IPS-NIHi7 (cell line): ENCODE measurements around the gene PLXNA4.
A peak's percentile ranks its signal among the peaks of the same experiment; 100 is the strongest.
"Not testable (repeated sequence)": the region's sequence is repeated elsewhere in the genome, so short reads cannot be mapped to it uniquely, and the experiment has no call there.

Experiments used
- DNase-seq: peaks from one replicate; pipeline ENCODE4 v3.0.0; 2012; ENCODE audit warnings: mixed read lengths; ENCODE audit errors: extremely low spot score

Gene PLXNA4

GRCh38 chr7:132575982-132576720 is at the start of gene PLXNA4:
Gene PLXNA4 (minus strand): TSS chr7:132576470. CDS start chr7:132508693, 67,777 bp downstream.
- DNase-seq, result no peak

DNA sequence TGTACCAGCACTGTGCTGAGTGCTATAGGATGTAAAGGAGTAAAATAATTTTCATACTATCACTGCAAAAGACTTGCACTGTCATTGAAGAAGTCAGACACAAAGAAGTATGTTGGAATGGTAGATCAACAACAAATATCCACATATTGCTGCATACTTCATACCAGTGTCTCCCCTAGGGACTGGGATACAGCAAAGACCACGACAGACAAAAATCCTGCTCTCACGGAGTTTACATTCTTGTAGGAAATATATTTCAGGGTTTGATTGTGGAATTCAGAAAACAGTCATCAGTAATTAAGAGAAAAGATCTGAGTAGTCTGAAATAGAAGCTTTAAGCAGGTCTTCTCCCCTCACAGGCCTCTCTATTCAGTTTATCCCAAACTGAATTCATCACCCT is 49.4 kb upstream of the PLXNA4 start:
- DNase-seq, result no peak

GRCh38 chr7:132622081-132622480 is 45.8 kb upstream of the PLXNA4 start:
- DNase-seq, result no peak

DNA sequence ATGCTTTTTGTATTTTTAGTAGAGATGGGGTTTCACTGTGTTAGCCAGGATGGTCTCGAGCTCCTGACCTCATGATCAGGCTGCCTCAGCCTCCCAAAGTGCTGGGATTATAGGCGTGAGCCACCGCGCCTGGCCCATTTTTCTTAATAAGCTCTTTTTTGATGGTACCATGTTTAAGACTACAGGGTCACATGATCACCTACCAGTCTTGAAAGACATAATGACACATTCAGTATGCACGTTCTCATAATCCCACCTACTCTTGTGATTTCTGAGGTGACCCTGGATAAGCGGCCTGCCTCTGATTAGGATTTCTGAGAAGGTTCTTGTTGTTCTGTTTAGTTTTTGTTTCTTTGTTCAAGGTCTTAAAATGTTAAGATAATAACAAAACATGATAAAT is 43.7 kb upstream of the PLXNA4 start:
- DNase-seq, result no peak

DNA sequence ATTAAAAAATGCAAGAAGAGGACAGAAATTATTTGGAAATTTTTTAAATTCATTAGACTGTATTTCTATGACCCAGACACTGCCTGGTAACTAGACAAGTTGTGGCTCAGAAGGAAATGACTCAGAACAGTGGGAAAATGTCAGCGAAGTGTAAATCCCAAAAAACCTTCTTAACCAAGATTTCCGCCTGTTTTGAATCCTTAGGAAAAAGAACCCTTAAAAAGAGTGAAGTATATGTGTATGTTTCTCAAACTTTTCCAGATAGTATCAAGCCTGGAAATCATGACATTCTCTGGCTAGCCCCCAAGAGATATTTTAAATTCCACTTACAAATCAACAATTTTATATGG is 42.7 kb upstream of the PLXNA4 start:
- no peak for DNase-seq

DNA sequence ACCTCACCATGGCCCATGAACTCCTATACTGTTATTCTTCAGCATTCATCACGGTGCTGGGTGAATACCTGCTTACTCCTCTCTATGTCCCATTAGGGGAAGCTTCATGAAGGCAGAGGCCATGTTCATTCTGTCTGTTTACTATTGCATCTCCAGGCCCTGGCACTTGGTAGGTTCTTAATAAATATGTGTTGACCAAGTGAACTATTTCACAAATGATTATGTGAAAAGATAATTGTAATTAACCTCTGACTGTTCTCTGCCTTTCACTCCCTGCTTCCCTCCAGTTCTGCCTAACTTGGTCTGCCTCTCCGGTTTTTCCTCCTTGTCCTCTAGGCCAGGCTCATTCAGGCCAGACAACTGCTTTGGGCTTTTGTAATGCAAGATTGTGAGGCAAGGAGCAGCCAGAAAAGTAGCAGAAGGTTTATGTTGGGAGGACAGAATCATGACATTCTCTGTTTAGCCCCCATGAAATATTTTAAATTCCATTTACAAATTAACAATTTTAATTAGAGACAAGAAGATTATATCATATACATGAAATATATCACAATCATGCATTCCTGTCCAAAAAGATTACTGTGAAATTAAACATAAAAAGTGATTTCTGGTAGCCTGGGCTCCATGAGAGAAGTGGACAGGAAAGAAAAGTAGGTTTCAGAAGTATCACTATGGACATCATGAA is 42.1 kb upstream of the PLXNA4 start:
- peak; percentile 38 for DNase-seq

DNA sequence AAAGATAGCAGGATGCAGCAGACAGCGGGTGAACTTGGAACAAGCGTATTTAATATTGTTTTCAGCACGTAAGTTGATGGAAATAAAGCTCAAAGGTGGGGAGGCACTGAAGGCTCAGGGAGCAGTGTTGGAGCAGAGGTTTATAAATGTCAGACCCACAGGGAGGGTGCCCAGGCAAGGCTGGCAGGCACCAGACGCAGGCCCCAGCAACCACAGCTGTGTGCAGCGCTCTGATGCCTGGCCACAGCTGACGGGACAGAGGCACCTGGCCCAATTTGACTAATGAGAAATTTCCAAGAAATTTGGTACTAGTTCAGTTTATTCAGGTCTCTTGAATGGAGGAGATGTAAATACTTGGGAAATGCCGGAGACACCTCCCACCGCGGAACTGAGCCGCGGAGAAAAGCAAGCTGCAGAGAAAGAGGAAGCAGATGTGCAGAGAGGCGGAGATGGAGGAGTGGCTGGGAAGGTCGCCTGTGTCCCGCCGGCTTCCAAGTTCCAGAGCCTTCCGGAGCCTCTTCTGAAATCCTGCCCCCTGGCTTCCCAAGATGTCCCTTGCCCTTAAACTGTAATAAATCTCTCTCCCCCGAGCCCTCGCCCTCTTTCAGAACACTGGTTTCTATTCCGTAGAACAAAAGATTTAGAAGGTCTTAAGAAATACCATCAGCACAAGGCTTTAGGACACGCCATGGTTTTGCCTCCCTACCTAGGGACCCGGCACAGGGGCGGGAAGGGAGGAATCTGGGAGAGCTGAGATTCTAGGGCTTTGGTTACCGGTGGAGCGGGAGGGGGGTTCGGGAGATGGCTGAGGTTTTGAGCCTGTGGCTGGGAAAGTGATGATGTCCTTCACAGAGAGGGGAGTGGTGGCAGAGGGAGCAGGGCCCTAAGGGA is 38.4 kb upstream of the PLXNA4 start:
- peak; percentile 88 for DNase-seq

DNA sequence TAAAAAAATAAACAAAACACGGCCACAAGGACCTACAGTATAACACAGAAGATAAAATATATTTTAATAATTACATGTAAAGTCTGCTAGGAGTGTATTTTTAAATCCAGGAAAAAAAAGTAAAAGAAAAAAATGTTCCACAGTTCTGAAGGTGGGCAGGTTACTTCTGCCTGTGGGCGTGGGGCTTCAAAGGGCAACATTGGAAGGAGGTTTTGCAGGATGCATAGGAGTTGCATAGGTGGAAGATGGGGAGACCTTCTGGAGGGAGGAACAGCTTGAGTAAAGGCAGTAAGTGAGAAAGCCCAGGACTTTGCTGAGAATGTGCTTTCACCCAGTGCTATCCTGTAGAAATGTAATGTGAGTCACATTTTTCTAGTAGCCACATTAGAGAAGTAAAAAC is 37.5 kb upstream of the PLXNA4 start:
- no peak for DNase-seq

DNA sequence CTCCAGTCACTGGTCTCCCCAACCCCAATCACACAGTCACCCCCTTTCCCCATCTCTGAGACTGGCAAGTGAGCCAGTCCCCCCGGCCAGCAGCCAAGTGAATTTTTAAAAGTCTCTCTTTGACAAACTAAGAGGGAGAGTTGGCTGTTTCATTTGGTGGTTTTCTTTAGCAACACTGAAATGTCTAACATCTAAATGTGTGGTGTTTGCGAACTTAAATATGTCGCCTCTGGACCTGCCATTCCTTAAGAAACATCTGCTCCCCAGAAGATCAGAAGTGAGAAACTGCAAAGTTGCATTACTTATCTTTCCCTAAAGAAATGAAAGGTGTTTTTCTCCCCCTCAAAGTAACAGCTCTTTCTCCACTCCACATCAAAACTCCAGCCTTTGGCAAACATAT is 34.7 kb upstream of the PLXNA4 start:
- DNase-seq, result no peak

GRCh38 chr7:132609906-132610520 is 33.7 kb upstream of the PLXNA4 start:
- DNase-seq, result no peak

DNA sequence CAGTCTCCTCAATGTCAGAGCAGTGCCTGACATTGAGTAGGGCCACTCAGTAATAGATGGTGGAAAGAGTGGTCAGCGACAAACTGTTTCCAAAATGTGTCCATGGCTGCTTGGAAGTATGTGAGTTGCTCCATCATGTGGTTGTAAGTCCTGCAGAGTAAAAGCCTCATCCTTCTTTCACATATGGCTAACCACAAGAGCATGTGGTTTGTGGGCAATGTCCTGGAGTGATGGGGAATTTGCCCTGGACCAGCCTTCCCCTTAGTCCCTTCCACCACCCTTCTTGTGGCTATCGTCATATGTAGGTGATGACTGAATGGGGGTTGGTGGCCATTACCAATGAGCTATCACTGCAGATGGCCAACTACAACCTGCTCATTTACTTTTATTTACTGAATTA is 33.0 kb upstream of the PLXNA4 start:
- DNase-seq, result no peak

DNA sequence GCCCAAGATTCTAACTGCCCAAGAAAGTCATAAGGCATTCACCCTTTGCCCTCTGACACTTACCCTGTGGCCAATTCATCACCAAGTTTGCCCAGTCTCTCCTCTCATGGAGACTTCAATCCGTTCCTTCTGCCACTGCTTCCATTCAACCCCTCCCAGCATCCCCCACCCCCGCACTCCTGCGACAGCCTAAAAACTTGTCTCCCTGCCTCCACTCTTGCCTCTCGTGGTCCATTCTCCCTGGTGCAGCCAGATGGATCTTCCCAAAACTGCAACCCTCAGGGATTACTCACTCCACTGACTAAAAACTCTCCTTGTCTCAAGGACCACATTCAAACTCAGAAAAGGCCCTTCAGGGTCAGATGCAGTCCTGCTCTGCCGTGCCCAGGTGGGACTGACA is 32.3 kb upstream of the PLXNA4 start:
- DNase-seq, result no peak

DNA sequence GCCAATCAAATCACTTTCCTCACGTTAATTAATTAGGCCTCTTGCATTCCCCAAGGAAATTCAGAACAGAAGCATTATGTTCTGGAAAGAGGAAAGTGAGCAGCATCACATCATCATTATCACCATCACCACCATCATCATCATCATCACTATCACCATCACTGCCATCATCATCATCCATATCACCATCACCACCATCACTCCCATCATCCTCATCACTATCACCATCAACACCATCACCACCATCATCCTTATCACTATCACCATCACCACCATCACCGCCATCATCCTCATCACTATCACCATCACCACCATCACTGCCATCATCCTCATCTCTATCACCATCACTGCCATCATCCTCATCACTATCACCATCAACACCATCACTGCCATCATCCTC is 31.4 kb upstream of the PLXNA4 start:
- DNase-seq, result no peak

GRCh38 chr7:132604121-132604520 is 27.9 kb upstream of the PLXNA4 start:
- no peak for DNase-seq

DNA sequence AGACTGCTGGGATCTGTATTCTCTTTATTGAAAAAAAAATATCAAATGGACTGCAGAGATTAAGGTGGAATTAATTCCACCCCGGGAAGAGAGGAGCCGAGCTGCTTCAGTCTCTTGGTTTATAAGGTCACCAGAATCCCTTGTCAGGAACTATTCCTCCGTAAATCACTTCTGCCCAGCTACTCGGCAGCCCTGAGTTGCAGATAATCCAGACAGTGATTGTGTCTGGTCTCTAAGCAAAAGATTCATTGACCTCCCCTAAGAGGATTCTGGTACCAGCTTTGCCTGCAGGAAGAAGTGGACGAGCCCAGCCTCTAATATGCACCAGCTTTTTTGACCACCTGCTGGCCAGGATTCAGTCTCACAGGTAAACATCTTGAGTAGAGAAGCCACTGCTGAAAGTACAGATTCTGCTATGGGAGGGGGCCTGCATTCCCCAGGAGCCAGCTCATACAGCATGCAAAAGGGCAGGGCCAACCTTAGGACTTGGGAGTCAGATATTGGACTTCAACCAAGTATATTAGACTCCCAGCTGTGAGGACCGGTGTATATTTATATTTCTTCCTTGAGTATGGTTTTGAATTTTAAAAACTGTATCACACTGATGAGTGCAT is 27.1 kb upstream of the PLXNA4 start:
- no peak for DNase-seq

DNA sequence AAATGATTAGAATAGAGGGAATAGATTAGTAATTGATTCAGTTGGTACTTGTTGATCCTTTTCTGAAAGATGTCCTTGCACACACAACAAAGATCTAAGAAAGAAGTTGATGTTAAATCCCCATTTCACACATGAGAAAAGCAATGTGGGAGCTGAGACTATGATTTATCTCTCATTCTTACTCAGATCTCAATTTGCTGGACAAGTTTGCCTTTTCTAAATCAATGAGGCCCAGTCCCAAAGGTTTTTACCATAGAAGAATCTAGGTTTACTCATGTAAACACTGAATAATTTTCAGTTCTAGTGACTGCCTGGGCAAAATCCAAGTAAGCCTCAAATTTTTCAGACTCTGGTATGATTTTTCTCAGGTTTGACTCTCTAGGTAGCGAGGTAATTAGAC is 25.5 kb upstream of the PLXNA4 start:
- no peak for DNase-seq

GRCh38 chr7:132596588-132596987 is 20.3 kb upstream of the PLXNA4 start:
- no peak for DNase-seq

DNA sequence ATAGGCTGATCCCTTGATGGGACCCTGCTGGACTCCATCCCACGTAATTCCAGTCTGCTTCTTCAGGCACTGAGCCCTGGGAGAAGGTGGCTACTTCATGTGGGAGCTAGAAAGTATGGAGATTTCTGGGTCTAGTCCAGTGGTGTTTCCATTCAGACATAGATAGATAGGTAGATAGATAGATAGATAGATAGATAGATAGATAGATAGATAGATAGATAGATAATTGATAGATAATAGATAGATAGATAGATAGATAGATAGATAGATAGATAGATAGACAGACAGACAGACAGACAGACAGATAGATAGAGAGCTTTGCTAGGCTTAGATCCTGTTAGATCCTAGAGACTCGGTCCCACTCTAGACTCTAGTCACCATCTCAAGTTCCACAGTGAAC is 18.5 kb upstream of the PLXNA4 start:
- DNase-seq, result not testable (repeated sequence)

- no peak for DNase-seq
Observed at GRCh38 chr7:132592936-132593335, 16.7 kb upstream of the PLXNA4 start.

GRCh38 chr7:132592231-132592920 is 16.1 kb upstream of the PLXNA4 start:
- no peak for DNase-seq

GRCh38 chr7:132590162-132590561 is 13.9 kb upstream of the PLXNA4 start:
- no peak for DNase-seq
